Testis (tissue), 3 donors: ENCODE results near the gene NCBP3. TPM values are rescaled to one million over a fixed set of nuclear protein-coding genes. Genes with fewer than 3 reads are reported as not detected.
"Not testable (repeated sequence)": the region's sequence is repeated elsewhere in the genome, so short reads cannot be mapped to it uniquely, and the experiment has no call there.

Experiments
- DNase-seq: peaks from one replicate; pipeline ENCODE4 v3.0.0-alpha.2; 2019
- H3K27ac ChIP-seq, 2 donors: fragments of 200-600 bp; sonication (generic); one replicate each; pipeline ENCODE4 v1.5.1; 2019
- H3K27me3 ChIP-seq: fragments of 200-600 bp; sonication (generic); one replicate; pipeline ENCODE4 v1.5.1; 2019
- H3K36me3 ChIP-seq: fragments of 200-600 bp; sonication (generic); one replicate; pipeline ENCODE4 v1.5.1; 2017; ENCODE audit warnings: low read depth; ENCODE audit errors: missing control alignments
- H3K4me1 ChIP-seq: fragments of 200-600 bp; sonication (generic); one replicate; pipeline ENCODE4 v1.5.1; 2019
- H3K4me3 ChIP-seq, 2 donors: fragments of 200-600 bp; sonication (generic); one replicate each; pipeline ENCODE4 v1.5.1; 2017 to 2019
- H3K9me3 ChIP-seq: fragments of 200-600 bp; sonication (generic); one replicate; pipeline ENCODE4 v1.5.1; 2017
- POLR2A ChIP-seq: fragments of 450-650 bp; IDR thresholded peaks from one replicate; pipeline ENCODE4 v1.6.1; 2017; ENCODE audit warnings: antibody characterized with exemption, mild to moderate bottlenecking, moderate library complexity
- WGBS, 2 donors: methylation state at CpG; one replicate each; pipeline ENCODE4 v1.1.5; 2018; 5-methylcytosine and 5-hydroxymethylcytosine counted together
- intact Hi-C: fragments of 100-400 bp; cut with DNase I; formaldehyde crosslinking; loops from one replicate; pipeline ENCODE4 v1.15.1; 2023; ENCODE audit warnings: low total_unique reads
- polyA plus RNA-seq: library from polyadenylated mRNA; stranded (reverse); fragments of 350-450 nt; fragmentation: Illumina TruSeq; extraction: RNeasy Lipid Tissue Mini Kit (QIAGEN cat#74804); gene quantifications from one replicate; pipeline ENCODE4 v1.2.3, GENCODE V29; 2014; ENCODE audit warnings: low read depth, low replicate concordance; ENCODE audit not compliant: insufficient read depth
- total RNA-seq, 2 donors: library from RNA; depleted of rRNA; stranded (reverse); fragments of >200 nt; gene quantifications; one replicate each; pipeline ENCODE4 v1.2.3, GENCODE V29; 2016
- TF ChIP-seq, protein P1 (sequence below), 3 experiments: fragments of 450-650 bp in 2 of 3; fragments of 200-600 bp in 1 of 3; sonication (generic) in 1 of 3; IDR thresholded peaks; one replicate each; pipeline ENCODE4 v1.5.1; 2016 to 2019; ENCODE audit warnings: antibody characterized with exemption in 3 of 3, mild to moderate bottlenecking in 2 of 3, moderate library complexity in 1 of 3

Gene NCBP3
- total and polyA plus RNA-seq, 3 donors from 2014 or later = 37.2 to 61.6 (median 37.7) TPM

- WGBS, 2 donors = 94 to 95% methylated on average over 9 of the region's 9 CpGs
- intact Hi-C loops = no loop called here
- H3K9me3 ChIP-seq = no peaks in the 10 kb centered on the region
- H3K36me3 ChIP-seq = no peaks in the 10 kb centered on the region
- DNase-seq = no peak
- peaks cover 12% of the 10 kb centered on the region for H3K4me1 ChIP-seq
- TF ChIP-seq POLR2A = no peak
- TF ChIP-seq, protein P1, sequence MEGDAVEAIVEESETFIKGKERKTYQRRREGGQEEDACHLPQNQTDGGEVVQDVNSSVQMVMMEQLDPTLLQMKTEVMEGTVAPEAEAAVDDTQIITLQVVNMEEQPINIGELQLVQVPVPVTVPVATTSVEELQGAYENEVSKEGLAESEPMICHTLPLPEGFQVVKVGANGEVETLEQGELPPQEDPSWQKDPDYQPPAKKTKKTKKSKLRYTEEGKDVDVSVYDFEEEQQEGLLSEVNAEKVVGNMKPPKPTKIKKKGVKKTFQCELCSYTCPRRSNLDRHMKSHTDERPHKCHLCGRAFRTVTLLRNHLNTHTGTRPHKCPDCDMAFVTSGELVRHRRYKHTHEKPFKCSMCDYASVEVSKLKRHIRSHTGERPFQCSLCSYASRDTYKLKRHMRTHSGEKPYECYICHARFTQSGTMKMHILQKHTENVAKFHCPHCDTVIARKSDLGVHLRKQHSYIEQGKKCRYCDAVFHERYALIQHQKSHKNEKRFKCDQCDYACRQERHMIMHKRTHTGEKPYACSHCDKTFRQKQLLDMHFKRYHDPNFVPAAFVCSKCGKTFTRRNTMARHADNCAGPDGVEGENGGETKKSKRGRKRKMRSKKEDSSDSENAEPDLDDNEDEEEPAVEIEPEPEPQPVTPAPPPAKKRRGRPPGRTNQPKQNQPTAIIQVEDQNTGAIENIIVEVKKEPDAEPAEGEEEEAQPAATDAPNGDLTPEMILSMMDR (IDR thresholded peaks at IDR 0.05) = no peak
- no peak overlapping the region for H3K4me3 ChIP-seq
- no peak overlapping the region for H3K27ac ChIP-seq
- H3K27me3 ChIP-seq = no peaks in the 10 kb centered on the region
Observed at GRCh38 chr17:3796822-3797170, 49.2 kb downstream of the NCBP3 start.

DNA sequence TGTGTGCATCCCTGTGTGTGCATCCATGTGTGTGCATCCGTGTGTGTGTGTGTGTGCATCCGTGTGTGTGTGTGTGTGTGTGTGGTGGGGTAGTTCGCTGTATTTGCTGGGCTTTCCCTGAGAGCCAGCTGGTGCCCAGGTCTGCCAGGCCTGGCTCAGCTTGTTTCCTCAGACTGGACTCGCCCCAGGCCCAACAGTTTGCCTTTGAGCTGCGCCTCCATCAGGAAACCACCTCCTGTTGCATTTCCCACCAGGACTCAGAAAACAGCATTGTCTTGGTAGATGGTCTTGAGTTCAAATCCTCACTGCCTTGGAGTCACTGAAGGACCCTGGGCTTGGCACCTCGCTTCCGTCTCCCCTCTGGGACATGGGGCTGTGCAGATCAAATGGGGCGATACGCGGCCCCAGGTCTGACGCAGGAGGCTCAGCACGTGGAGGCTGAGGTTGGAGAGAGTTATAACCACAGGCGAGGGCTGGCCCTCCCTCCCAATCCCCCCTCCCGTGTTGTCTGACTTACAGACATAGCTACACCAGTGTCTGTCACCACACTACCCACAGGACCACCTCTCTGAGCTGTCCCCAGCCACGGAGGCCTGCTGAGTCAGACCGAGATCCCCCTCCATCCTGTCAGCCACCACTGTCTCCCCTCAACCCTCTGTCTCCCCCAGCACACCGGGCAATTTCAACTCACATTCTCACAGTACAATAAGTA, 49.8 kb downstream of the NCBP3 start:
- Histone ChIP-seq H3K4me1 (peaks cover 12% of the 10 kb centered on the region), H3K27me3 (no peaks in the 10 kb centered on the region), H3K4me3 (no peak overlapping the region), H3K36me3 (no peaks in the 10 kb centered on the region), H3K27ac (no peak overlapping the region), H3K9me3 (no peaks in the 10 kb centered on the region)
- WGBS, 2 donors = 87 to 88% methylated on average over 13 to 14 of the region's 17 CpGs
- intact Hi-C loops = no loop called here
- DNase-seq = no peak
- TF ChIP-seq, protein P1 (IDR thresholded peaks at IDR 0.05) = no peak
- TF ChIP-seq POLR2A = no peak

- no peak for DNase-seq
- no peak for TF ChIP-seq POLR2A
- TF ChIP-seq, protein P1 (IDR thresholded peaks at IDR 0.05) = no peak
- intact Hi-C loops = no loop called here
- H3K4me3 ChIP-seq = no peak overlapping the region
- H3K27me3 ChIP-seq = no peaks in the 10 kb centered on the region
- no peak overlapping the region for H3K27ac ChIP-seq
- H3K9me3 ChIP-seq = no peaks in the 10 kb centered on the region
- no peaks in the 10 kb centered on the region for H3K36me3 ChIP-seq
- peaks cover 12% of the 10 kb centered on the region for H3K4me1 ChIP-seq
- 75 to 78% methylated on average over 29 to 30 of the region's 31 CpGs for WGBS, 2 donors
Observed at GRCh38 chr17:3795390-3796102, 50.5 kb downstream of the NCBP3 start.

GRCh38 chr17:3794557-3795389, 51.3 kb downstream of the NCBP3 start:
- no peak overlapping the region for H3K27ac ChIP-seq
- TF ChIP-seq, protein P1 (IDR thresholded peaks at IDR 0.05) = no peak
- no peak for TF ChIP-seq POLR2A
- intact Hi-C loops = no loop called here
- H3K9me3 ChIP-seq = no peaks in the 10 kb centered on the region
- H3K4me3 ChIP-seq = no peak overlapping the region
- no peaks in the 10 kb centered on the region for H3K27me3 ChIP-seq
- WGBS, 2 donors = 70 to 74% methylated on average over 24 to 26 of the region's 26 CpGs
- H3K4me1 ChIP-seq = peaks cover 12% of the 10 kb centered on the region
- DNase-seq = no peak
- H3K36me3 ChIP-seq = no peaks in the 10 kb centered on the region

- H3K27me3 ChIP-seq, H3K4me3 ChIP-seq, H3K27ac ChIP-seq, intact Hi-C loops, H3K9me3 ChIP-seq, DNase-seq, H3K36me3 ChIP-seq: not testable (repeated sequence)
- peaks cover 10% of the 10 kb centered on the region for H3K4me1 ChIP-seq
- 91 to 94% methylated on average over 8 to 9 of the region's 9 CpGs for WGBS, 2 donors
Observed at GRCh38 chr17:3794152-3794551, 51.9 kb downstream of the NCBP3 start.

DNA sequence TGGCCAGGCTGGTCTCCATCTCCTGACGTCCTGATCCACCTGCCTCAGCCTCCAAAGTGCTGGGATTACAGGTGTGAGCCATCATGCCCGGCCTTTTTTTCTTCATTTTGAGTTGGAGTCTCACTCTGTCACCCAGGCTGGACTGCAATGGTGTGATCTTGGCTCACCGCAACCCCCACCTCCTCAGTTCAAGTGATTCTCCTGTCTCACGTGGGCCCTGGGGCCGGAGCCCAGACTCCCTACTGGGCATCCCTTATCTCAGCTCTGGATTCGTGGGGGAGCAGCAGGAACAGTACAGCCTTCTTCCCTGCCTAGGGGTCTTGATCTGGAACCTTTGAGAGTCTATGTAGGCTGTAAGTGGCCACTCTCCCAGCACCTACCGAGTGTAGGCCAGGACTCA, 52.8 kb downstream of the NCBP3 start:
- H3K4me3 ChIP-seq, H3K27me3 ChIP-seq, H3K9me3 ChIP-seq, DNase-seq, H3K4me1 ChIP-seq, H3K36me3 ChIP-seq, intact Hi-C loops, H3K27ac ChIP-seq: not testable (repeated sequence)
- 84 to 86% methylated on average over 7 of the region's 7 CpGs for WGBS, 2 donors
